CD4-positive, alpha-beta T cell (primary cell): Measurements from ENCODE around the gene CXXC5. TPM values are rescaled to one million over a fixed set of nuclear protein-coding genes. Genes with fewer than 3 reads are reported as not detected.

ENCODE experiments used
- ATAC-seq: fragments of 200-7000 bp; cut with Tn5 transposase; one replicate; pipeline ENCODE4 v1.10.0; 2022; ENCODE audit warnings: mild to moderate bottlenecking; ENCODE audit not compliant: poor library complexity
- CTCF ChIA-PET: fragments of 350-600 bp; sonication (Branson Sonifier 250); formaldehyde crosslinking; loops from one replicate; lab custom pipeline; 2021; ENCODE audit warnings: antibody characterized with exemption, inconsistent platforms; lab: Charles Lee
- POLR2A ChIA-PET: fragments of 350-600 bp; sonication (Branson Sonifier 250); formaldehyde crosslinking; loops from one replicate; lab custom pipeline; 2021; ENCODE audit warnings: antibody characterized with exemption, inconsistent platforms; lab: Charles Lee
- DNase-seq, 14 experiments: peaks; one replicate each; pipeline ENCODE4 v3.0.0-alpha.2; 2013 to 2020; ENCODE audit warnings: mixed read lengths in 2 of 14
- H3K27ac ChIP-seq, 2 donors: one replicate each; pipeline versions ENCODE4 v1.5.1 to v1.7.0; 2013; ENCODE audit warnings: low read length in 2 of 2, low read depth in 1 of 2, mild to moderate bottlenecking in 1 of 2
- H3K27me3 ChIP-seq, 2 experiments: 1 replicate in 1 of 2; 2 replicates in 1 of 2; pipeline versions ENCODE4 v1.6.1 to v1.7.0; 2013; ENCODE audit warnings: low read length in 2 of 2, control low read depth in 1 of 2, mild to moderate bottlenecking in 1 of 2, moderate library complexity in 1 of 2; ENCODE audit not compliant: insufficient read depth in 2 of 2, control insufficient read depth in 1 of 2
- H3K36me3 ChIP-seq: one replicate; pipeline ENCODE4 v1.6.1; 2013; ENCODE audit warnings: low read length, control low read depth; ENCODE audit not compliant: insufficient read depth
- H3K4me1 ChIP-seq: one replicate; pipeline ENCODE4 v1.6.1; 2013; ENCODE audit warnings: low read length, control low read depth; ENCODE audit not compliant: insufficient read depth
- H3K4me3 ChIP-seq: one replicate; pipeline ENCODE4 v1.5.1; 2013; ENCODE audit warnings: mild to moderate bottlenecking, low read length, moderate library complexity
- H3K9me3 ChIP-seq, 2 experiments: 1 replicate in 1 of 2; 2 replicates in 1 of 2; pipeline versions ENCODE4 v1.6.1 to v1.7.0; 2013; ENCODE audit warnings: low read length in 2 of 2, mild to moderate bottlenecking in 2 of 2, control low read depth in 1 of 2, moderate library complexity in 1 of 2; ENCODE audit not compliant: control insufficient read depth in 1 of 2, insufficient read depth in 1 of 2
- H3K27ac Mint-ChIP-seq: one replicate; pipeline ENCODE4 v1.8.0; 2020; ENCODE audit warnings: mixed read lengths
- H3K27me3 Mint-ChIP-seq: one replicate; pipeline ENCODE4 v1.8.0; 2021; ENCODE audit warnings: mixed read lengths
- H3K36me3 Mint-ChIP-seq: one replicate; pipeline ENCODE4 v1.8.0; 2021; ENCODE audit warnings: low read depth, mixed read lengths
- H3K4me1 Mint-ChIP-seq: one replicate; pipeline ENCODE4 v1.8.0; 2021; ENCODE audit warnings: low read depth, mixed read lengths
- H3K4me3 Mint-ChIP-seq: one replicate; pipeline ENCODE4 v1.8.0; 2020; ENCODE audit warnings: mild to moderate bottlenecking, mixed read lengths
- H3K9me3 Mint-ChIP-seq: one replicate; pipeline ENCODE4 v1.8.0; 2020; ENCODE audit warnings: mixed read lengths
- intact Hi-C, 2 experiments: fragments of 100-400 bp; cut with DNase I in 1 of 2; cut with micrococcal nuclease in 1 of 2; formaldehyde crosslinking; loops; one replicate each; pipeline versions ENCODE4 v1.15.1 to v1.9.0; 2023 to 2025; cut with DNase I, micrococcal nuclease
- total RNA-seq, 174 experiments: library from RNA in 2 of 174; stranded (reverse) in 2 of 174; gene quantifications; one replicate each; pipeline ENCODE4 v1.2.3 and lab custom pipeline; 2021 to 2026
- TF ChIP-seq, protein P1 (sequence below): fragments of 200-600 bp; IDR thresholded peaks from one replicate; pipeline ENCODE4 v1.8.0; 2022; ENCODE audit warnings: antibody characterized with exemption, mild to moderate bottlenecking

CXXC5 gene
- total RNA-seq, 2 experiments from 2014 or later, result 1.9 to 2.7 TPM

DNA sequence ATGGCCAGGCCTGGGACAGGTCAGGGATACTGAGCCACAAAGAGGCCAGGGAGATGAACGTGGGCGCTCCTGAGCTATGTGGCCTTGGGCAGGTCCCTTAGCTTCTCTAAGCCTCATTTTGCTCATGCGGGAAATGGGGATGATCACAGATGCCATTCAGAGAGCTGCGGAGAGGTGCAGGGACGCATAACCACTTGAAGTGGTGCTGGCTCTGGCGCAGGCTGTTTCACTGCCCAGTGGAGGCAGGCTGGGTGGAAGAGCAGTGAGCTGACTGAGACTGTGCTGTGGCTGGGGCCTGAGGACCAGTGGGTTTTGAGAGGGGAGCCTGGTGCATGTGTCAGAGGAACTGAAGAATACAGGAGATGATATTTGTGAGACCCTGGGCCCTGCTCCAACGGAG, 18.4 kb downstream of the CXXC5 start:
- no peaks in the 10 kb centered on the region for H3K9me3 ChIP-seq
- ATAC-seq (no peak), DNase-seq (no peak)
- no peaks in the 10 kb centered on the region for H3K36me3 ChIP-seq
- H3K27ac ChIP-seq, result no peak overlapping the region
- no peaks in the 10 kb centered on the region for H3K9me3 Mint-ChIP-seq
- TF ChIP-seq, protein P1, sequence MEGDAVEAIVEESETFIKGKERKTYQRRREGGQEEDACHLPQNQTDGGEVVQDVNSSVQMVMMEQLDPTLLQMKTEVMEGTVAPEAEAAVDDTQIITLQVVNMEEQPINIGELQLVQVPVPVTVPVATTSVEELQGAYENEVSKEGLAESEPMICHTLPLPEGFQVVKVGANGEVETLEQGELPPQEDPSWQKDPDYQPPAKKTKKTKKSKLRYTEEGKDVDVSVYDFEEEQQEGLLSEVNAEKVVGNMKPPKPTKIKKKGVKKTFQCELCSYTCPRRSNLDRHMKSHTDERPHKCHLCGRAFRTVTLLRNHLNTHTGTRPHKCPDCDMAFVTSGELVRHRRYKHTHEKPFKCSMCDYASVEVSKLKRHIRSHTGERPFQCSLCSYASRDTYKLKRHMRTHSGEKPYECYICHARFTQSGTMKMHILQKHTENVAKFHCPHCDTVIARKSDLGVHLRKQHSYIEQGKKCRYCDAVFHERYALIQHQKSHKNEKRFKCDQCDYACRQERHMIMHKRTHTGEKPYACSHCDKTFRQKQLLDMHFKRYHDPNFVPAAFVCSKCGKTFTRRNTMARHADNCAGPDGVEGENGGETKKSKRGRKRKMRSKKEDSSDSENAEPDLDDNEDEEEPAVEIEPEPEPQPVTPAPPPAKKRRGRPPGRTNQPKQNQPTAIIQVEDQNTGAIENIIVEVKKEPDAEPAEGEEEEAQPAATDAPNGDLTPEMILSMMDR, result no peak
- H3K4me3 ChIP-seq, result no peak overlapping the region
- intact Hi-C loops, result no loop called here
- POLR2A ChIA-PET, result interaction anchor here (0.6 to 1.0 kb wide), 2 partner anchors 15 to 31 kb away, joined by 3 read pairs; no protein-coding TSS in a partner anchor
- CTCF ChIA-PET, result interaction anchor here (2.0 kb wide), 1 partner anchor 99 kb away, joined by 7 read pairs; no protein-coding TSS in a partner anchor
- H3K4me3 Mint-ChIP-seq, result peak overlapping the region; percentile 79
- H3K36me3 Mint-ChIP-seq, result no peaks in the 10 kb centered on the region
- H3K27me3 Mint-ChIP-seq, result no peaks in the 10 kb centered on the region
- peaks cover 40% of the 10 kb centered on the region for H3K4me1 Mint-ChIP-seq
- H3K4me1 ChIP-seq, result peaks cover 61% of the 10 kb centered on the region
- no peaks in the 10 kb centered on the region for H3K27me3 ChIP-seq
- no peak overlapping the region for H3K27ac Mint-ChIP-seq

DNA sequence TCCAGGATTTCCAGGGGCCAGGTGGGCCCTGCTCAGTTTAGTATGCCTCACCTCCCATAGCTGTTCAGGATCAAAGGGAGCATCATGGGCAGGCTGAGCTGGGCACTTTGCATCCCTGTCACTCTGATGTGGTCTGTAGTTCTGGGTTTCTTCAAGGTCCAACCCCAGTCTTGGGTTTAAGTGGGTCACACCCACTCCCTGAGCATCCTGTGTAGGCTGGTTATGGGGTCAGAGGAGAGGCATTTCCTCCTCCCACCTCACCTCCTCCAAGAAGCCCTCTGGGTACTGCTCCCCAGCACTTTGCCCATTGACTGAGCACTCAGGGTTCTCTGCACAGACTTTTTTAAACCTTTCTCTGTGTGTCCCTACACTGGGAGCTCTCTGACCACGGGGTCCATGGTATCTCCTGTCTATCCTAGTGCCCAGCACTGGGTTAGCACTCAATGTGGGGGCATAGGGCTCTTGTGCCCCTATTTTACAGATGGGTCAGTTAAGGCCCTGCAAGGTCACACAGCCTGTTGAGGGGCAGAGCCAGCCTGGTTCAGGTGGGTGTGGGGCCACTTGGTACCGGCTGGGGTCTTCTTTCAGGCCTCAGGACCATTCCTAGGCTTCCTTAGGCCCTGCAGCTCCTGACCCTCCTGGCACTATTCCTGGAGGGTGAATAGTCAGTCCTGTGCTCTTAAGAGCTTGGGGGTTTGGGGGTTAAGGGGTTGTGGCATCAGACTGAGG, 19.0 kb downstream of the CXXC5 start:
- TF ChIP-seq, protein P1, result no peak
- Mint-ChIP-seq H3K36me3 (no peaks in the 10 kb centered on the region), H3K4me3 (peak overlapping the region; percentile 42), H3K27me3 (no peaks in the 10 kb centered on the region), H3K4me1 (peaks cover 40% of the 10 kb centered on the region), H3K9me3 (no peaks in the 10 kb centered on the region), H3K27ac (no peak overlapping the region)
- Histone ChIP-seq H3K27me3 (no peaks in the 10 kb centered on the region), H3K4me1 (peaks cover 61% of the 10 kb centered on the region), H3K9me3 (no peaks in the 10 kb centered on the region), H3K4me3 (no peak overlapping the region), H3K27ac (no peak overlapping the region), H3K36me3 (no peaks in the 10 kb centered on the region)
- intact Hi-C loops, result no loop called here
- DNase-seq, result peak in 1 of 14 experiments; percentile 45
- POLR2A ChIA-PET, result interaction anchor here (0.6 to 0.9 kb wide), 2 partner anchors 15 to 19 kb away, joined by 3 read pairs; partner anchors contain the start of gene CXXC5
- ATAC-seq, result no peak
- CTCF ChIA-PET, result interaction anchor here (2.0 kb wide), 1 partner anchor 98 kb away, joined by 7 read pairs; no protein-coding TSS in a partner anchor

DNA sequence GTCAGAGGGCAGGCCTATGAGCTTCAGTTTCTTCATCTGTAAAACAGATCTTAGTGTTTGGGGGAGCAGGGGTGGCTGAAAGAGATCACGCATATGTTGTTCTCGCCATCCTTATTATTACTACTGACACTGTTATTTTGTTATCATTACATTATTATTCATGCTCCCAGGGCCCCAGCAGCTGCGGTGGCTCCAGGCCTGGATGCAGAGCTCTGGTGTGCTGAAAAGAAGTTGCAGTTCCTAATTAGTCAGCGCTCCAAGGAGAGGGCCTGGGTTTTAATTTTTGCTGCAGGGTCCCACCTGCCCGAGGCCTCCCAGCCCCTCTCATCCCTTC, 19.5 kb downstream of the CXXC5 start:
- Histone ChIP-seq H3K36me3 (no peaks in the 10 kb centered on the region), H3K4me1 (peaks cover 61% of the 10 kb centered on the region), H3K9me3 (no peaks in the 10 kb centered on the region), H3K4me3 (peak overlapping the region; percentile 60), H3K27me3 (no peaks in the 10 kb centered on the region), H3K27ac (no peak overlapping the region)
- no peaks in the 10 kb centered on the region for H3K27me3 Mint-ChIP-seq
- intact Hi-C loops, result no loop called here
- TF ChIP-seq, protein P1, result no peak
- CTCF ChIA-PET, result interaction anchor here (2.0 kb wide), 1 partner anchor 98 kb away, joined by 7 read pairs; no protein-coding TSS in a partner anchor
- ATAC-seq (no peak), DNase-seq (no peak)
- no peak overlapping the region for H3K27ac Mint-ChIP-seq
- POLR2A ChIA-PET, result interaction anchor here (0.9 kb wide), 1 partner anchor 20 kb away, joined by 3 read pairs; the partner anchor contains the start of gene CXXC5
- H3K36me3 Mint-ChIP-seq, result no peaks in the 10 kb centered on the region
- peak overlapping the region; percentile 42 for H3K4me3 Mint-ChIP-seq
- no peaks in the 10 kb centered on the region for H3K9me3 Mint-ChIP-seq
- H3K4me1 Mint-ChIP-seq, result peaks cover 40% of the 10 kb centered on the region
